CD14-positive monocyte (primary cell): Measurements from ENCODE around the gene RRP12. TPM values are rescaled to one million over a fixed set of nuclear protein-coding genes. Genes with fewer than 3 reads are reported as not detected.

Source experiments
- DNase-seq, 3 donors: peaks; one replicate each; pipeline ENCODE4 v3.0.0-alpha.2; 2011 to 2022
- H2AFZ ChIP-seq: 2 replicates; pipeline ENCODE4 v1.6.0; 2012; ENCODE audit warnings: mild to moderate bottlenecking, low read depth, low read length, inconsistent platforms; ENCODE audit not compliant: insufficient read depth, poor library complexity, severe bottlenecking
- H3K27ac ChIP-seq, 2 donors: 1 replicate in 1 of 2; 2 replicates in 1 of 2; pipeline ENCODE4 v1.5.1; 2012 to 2013; ENCODE audit warnings: low read length in 2 of 2, control low read depth in 1 of 2, inconsistent platforms in 1 of 2, low read depth in 1 of 2, mild to moderate bottlenecking in 1 of 2
- H3K27me3 ChIP-seq, 2 donors: one replicate each; pipeline versions ENCODE4 v1.6.0 to v1.6.1; 2011 to 2013; ENCODE audit warnings: low read length in 2 of 2; ENCODE audit not compliant: control insufficient read depth in 2 of 2, insufficient read depth in 2 of 2
- H3K36me3 ChIP-seq, 2 donors: replicated peaks in 1 of 2; 1 replicate in 1 of 2; 2 replicates in 1 of 2; pipeline versions ENCODE4 v1.5.1 to v1.6.1; 2012 to 2013; ENCODE audit warnings: low read length in 2 of 2, control low read depth in 1 of 2, inconsistent platforms in 1 of 2, mild to moderate bottlenecking in 1 of 2; ENCODE audit not compliant: insufficient read depth in 2 of 2, control insufficient read depth in 1 of 2
- H3K4me1 ChIP-seq, 2 donors: 1 replicate in 1 of 2; 2 replicates in 1 of 2; pipeline versions ENCODE4 v1.5.1 to v1.6.1; 2012 to 2013; ENCODE audit warnings: low read length in 2 of 2, control low read depth in 1 of 2, inconsistent platforms in 1 of 2, mild to moderate bottlenecking in 1 of 2, moderate library complexity in 1 of 2; ENCODE audit not compliant: insufficient read depth in 2 of 2, control insufficient read depth in 1 of 2
- H3K4me2 ChIP-seq: replicated peaks from 2 replicates; pipeline ENCODE3; 2012; ENCODE audit warnings: low read length, moderate library complexity, mild to moderate bottlenecking; ENCODE audit not compliant: poor library complexity, severe bottlenecking; ENCODE audit errors: extremely low read depth
- H3K4me3 ChIP-seq, 3 experiments: fragments of 200-600 bp in 1 of 3; sonication (generic) in 1 of 3; replicated peaks in 1 of 3; 1 replicate in 2 of 3; 2 replicates in 1 of 3; pipeline ENCODE4 v1.5.1; 2011 to 2013; ENCODE audit warnings: low read length in 3 of 3, mild to moderate bottlenecking in 3 of 3, control low read depth in 2 of 3, low read depth in 2 of 3, inconsistent platforms in 1 of 3, moderate library complexity in 1 of 3
- H3K79me2 ChIP-seq: 2 replicates; pipeline ENCODE4 v1.6.0; 2012; ENCODE audit warnings: mild to moderate bottlenecking, control low read depth, inconsistent platforms, low read length, moderate library complexity; ENCODE audit not compliant: insufficient read depth
- H3K9ac ChIP-seq: 2 replicates; pipeline ENCODE4 v1.6.0; 2017; ENCODE audit warnings: low read length, mild to moderate bottlenecking; ENCODE audit not compliant: insufficient read depth, poor library complexity, severe bottlenecking
- H3K9me3 ChIP-seq, 2 donors: replicated peaks in 1 of 2; 1 replicate in 1 of 2; 2 replicates in 1 of 2; pipeline versions ENCODE4 v1.5.1 to v1.6.1; 2012 to 2013; ENCODE audit warnings: low read length in 2 of 2, control low read depth in 1 of 2; ENCODE audit not compliant: control insufficient read depth in 1 of 2, insufficient read depth in 1 of 2
- H4K20me1 ChIP-seq: 2 replicates; pipeline ENCODE4 v1.6.0; 2012; ENCODE audit warnings: mild to moderate bottlenecking, low read length, control low read depth, moderate library complexity; ENCODE audit not compliant: insufficient read depth
- H3K27ac Mint-ChIP-seq, 7 donors: one replicate each; pipeline ENCODE4 v1.8.0; 2020; ENCODE audit warnings: mild to moderate bottlenecking in 7 of 7, mixed read lengths in 7 of 7, moderate library complexity in 6 of 7, inconsistent platforms in 2 of 7
- H3K27me3 Mint-ChIP-seq, 3 donors: one replicate each; pipeline ENCODE4 v1.8.0; 2021 to 2022; ENCODE audit warnings: low read depth in 3 of 3, mild to moderate bottlenecking in 3 of 3, mixed read lengths in 3 of 3, moderate library complexity in 3 of 3, inconsistent platforms in 1 of 3
- H3K36me3 Mint-ChIP-seq, 2 donors: one replicate each; pipeline ENCODE4 v1.8.0; 2020; ENCODE audit warnings: mixed read lengths in 2 of 2, inconsistent platforms in 1 of 2, mild to moderate bottlenecking in 1 of 2
- H3K4me1 Mint-ChIP-seq: one replicate; pipeline ENCODE4 v1.8.0; 2020; ENCODE audit warnings: mild to moderate bottlenecking, mixed read lengths
- H3K4me3 Mint-ChIP-seq, 2 donors: one replicate each; pipeline ENCODE4 v1.8.0; 2020; ENCODE audit warnings: mild to moderate bottlenecking in 2 of 2, mixed read lengths in 2 of 2, moderate library complexity in 1 of 2
- H3K9me3 Mint-ChIP-seq, 7 donors: one replicate each; pipeline ENCODE4 v1.8.0; 2020 to 2022; ENCODE audit warnings: mixed read lengths in 7 of 7, mild to moderate bottlenecking in 6 of 7, moderate library complexity in 6 of 7, inconsistent platforms in 2 of 7
- WGBS: methylation state at CpG from one replicate; pipeline ENCODE4 v1.1.5; 2013; ENCODE audit warnings: missing lambda C conversion rate; ENCODE audit not compliant: insufficient coverage; 5-methylcytosine and 5-hydroxymethylcytosine counted together
- intact Hi-C, 2 donors: fragments of 100-400 bp; cut with micrococcal nuclease; formaldehyde crosslinking; loops; one replicate each; pipeline versions ENCODE4 v1.15.0 to v1.15.1; 2023
- polyA plus RNA-seq, 3 donors: library from polyadenylated mRNA; depleted of rRNA in 1 of 3; unstranded in 2 of 3; stranded (reverse) in 1 of 3; fragments of 300-500 nt in 2 of 3; fragments of >200 nt in 1 of 3; fragmentation: Illumina TruSeq in 2 of 3; gene quantifications; 1 replicate in 2 of 3; 2 replicates in 1 of 3; pipeline ENCODE4 v1.2.3, GENCODE V29; 2012 to 2021
- TF ChIP-seq, protein P1 (sequence below): fragments of 200-600 bp; IDR thresholded peaks from one replicate; pipeline ENCODE4 v1.8.0; 2022; ENCODE audit warnings: antibody characterized with exemption, mild to moderate bottlenecking

The RRP12 gene
- polyA plus RNA-seq, 3 donors, result 31.0 to 98.7 (median 44.3) TPM

DNA sequence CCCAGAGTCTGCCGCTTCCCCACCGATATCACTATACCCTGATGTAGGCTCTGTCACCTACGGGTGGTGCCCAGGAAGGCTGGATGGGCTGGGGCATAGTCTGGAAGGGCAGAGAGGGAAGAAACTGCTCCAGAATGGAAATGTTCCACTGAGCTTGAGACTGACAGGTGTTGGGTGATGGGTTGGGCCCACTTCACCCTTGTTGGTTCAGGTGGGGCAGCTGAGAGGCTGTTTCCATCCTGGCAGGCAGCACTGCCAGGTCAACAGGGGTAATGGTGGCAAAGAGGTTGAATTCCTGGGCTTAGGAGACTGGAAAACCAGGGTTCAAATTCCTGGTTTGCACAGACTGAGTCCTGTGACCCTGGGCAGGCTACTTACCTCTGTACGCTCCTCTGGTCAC lies 38.1 kb downstream of the RRP12 start:
- Mint-ChIP-seq H3K4me1 (peaks cover 99% of the 10 kb centered on the region), H3K27ac (peak overlapping the region in 3 of 7 donors; percentile 11 to 83 (median 47)), H3K36me3 (peaks cover 73 to 96% of the 10 kb centered on the region in 2 donors), H3K27me3 (peaks cover 1 to 4% (median 1%) of the 10 kb centered on the region in 3 donors), H3K4me3 (no peak overlapping the region), H3K9me3 (peaks cover 0 to 3% (median 0%) of the 10 kb centered on the region in 7 donors)
- no peak overlapping the region for H3K4me3 ChIP-seq
- DNase-seq, result no peak
- no peak overlapping the region for H3K4me2 ChIP-seq
- H3K27me3 ChIP-seq, result no peaks in the 10 kb centered on the region
- no peaks in the 10 kb centered on the region for H3K9me3 ChIP-seq
- peaks cover 27% of the 10 kb centered on the region for H3K79me2 ChIP-seq
- intact Hi-C loops, result no loop called here
- H3K9ac ChIP-seq, result no peak overlapping the region
- H3K4me1 ChIP-seq, result peaks cover 97 to 100% of the 10 kb centered on the region in 2 donors
- TF ChIP-seq, protein P1, sequence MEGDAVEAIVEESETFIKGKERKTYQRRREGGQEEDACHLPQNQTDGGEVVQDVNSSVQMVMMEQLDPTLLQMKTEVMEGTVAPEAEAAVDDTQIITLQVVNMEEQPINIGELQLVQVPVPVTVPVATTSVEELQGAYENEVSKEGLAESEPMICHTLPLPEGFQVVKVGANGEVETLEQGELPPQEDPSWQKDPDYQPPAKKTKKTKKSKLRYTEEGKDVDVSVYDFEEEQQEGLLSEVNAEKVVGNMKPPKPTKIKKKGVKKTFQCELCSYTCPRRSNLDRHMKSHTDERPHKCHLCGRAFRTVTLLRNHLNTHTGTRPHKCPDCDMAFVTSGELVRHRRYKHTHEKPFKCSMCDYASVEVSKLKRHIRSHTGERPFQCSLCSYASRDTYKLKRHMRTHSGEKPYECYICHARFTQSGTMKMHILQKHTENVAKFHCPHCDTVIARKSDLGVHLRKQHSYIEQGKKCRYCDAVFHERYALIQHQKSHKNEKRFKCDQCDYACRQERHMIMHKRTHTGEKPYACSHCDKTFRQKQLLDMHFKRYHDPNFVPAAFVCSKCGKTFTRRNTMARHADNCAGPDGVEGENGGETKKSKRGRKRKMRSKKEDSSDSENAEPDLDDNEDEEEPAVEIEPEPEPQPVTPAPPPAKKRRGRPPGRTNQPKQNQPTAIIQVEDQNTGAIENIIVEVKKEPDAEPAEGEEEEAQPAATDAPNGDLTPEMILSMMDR, result no peak
- H3K36me3 ChIP-seq, result peaks cover 30 to 77% of the 10 kb centered on the region in 2 donors
- H2AFZ ChIP-seq, result no peak overlapping the region
- H3K27ac ChIP-seq, result peak overlapping the region in 1 of 2 donors; percentile 26
- 92% methylated on average over 2 of the region's 4 CpGs for WGBS
- no peaks in the 10 kb centered on the region for H4K20me1 ChIP-seq

DNA sequence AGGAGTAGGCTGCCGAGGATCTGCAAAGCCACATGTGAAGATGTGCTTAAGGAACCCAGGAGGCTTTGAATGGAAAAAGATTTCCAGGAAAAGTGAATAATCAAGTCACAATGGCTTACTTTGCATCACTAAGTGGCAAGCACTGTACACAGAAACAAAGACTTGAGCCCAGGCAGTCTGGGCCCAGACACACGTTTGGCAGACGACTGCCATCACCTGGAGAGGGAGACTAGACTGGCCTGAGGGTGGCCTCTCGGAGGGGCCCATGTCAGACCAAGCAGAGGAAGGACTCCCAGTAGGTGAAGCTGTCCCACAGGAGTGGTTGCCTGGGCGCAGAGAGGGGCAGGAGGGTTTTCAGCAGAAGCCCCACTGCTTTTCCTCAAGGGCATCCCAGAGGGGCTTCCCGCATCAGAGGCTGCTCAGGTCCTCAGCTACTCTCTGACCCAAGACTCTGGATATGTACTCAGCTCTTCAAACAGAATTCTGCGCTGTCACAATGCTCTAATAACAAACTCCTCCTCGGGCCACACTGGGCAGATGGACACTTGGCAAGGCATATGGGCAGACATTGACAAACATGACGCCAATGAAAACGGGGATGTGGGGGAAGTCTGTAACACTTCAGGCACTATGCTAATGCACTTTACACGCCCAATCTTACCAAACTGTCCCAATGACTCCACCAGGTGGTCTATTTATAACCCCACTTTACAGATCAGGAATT lies 38.7 kb downstream of the RRP12 start:
- H3K4me1 Mint-ChIP-seq, result peaks cover 99% of the 10 kb centered on the region
- Histone ChIP-seq H3K4me1 (peaks cover 97 to 100% of the 10 kb centered on the region in 2 donors), H3K9me3 (no peaks in the 10 kb centered on the region), H3K27me3 (no peaks in the 10 kb centered on the region), H3K4me2 (no peak overlapping the region), H3K9ac (no peak overlapping the region), H4K20me1 (no peaks in the 10 kb centered on the region), H3K79me2 (peaks cover 28% of the 10 kb centered on the region), H3K36me3 (peaks cover 30 to 74% of the 10 kb centered on the region in 2 donors), H3K27ac (peak overlapping the region in 1 of 2 donors; percentile 38), H3K4me3 (no peak overlapping the region), H2AFZ (no peak overlapping the region)
- H3K27ac Mint-ChIP-seq, result peak overlapping the region in 5 of 7 donors; percentile 41 to 83 (median 73)
- peaks cover 75 to 96% of the 10 kb centered on the region in 2 donors for H3K36me3 Mint-ChIP-seq
- intact Hi-C loops, result no loop called here
- DNase-seq, result no peak
- peaks cover 0 to 3% (median 0%) of the 10 kb centered on the region in 7 donors for H3K9me3 Mint-ChIP-seq
- peaks cover 1 to 6% (median 1%) of the 10 kb centered on the region in 3 donors for H3K27me3 Mint-ChIP-seq
- TF ChIP-seq, protein P1, result no peak
- no peak overlapping the region for H3K4me3 Mint-ChIP-seq
- 79% methylated on average over 7 of the region's 11 CpGs for WGBS
